Stimulated activated CD8-positive, alpha-beta memory T cell treated with anti-CD3 and anti-CD28 coated beads, Interleukin-7, amount 100 ng/mL, for 1 hour (primary cell): ENCODE data around the gene AIF1.
"Not testable (repeated sequence)": the region's sequence is repeated elsewhere in the genome, so short reads cannot be mapped to it uniquely, and the experiment has no call there.

ENCODE experiments used
- DNase-seq, 2 donors: peaks; one replicate each; pipeline ENCODE4 v3.0.0-alpha.2; 2020; ENCODE audit warnings: low read depth in 2 of 2

Gene AIF1

DNA sequence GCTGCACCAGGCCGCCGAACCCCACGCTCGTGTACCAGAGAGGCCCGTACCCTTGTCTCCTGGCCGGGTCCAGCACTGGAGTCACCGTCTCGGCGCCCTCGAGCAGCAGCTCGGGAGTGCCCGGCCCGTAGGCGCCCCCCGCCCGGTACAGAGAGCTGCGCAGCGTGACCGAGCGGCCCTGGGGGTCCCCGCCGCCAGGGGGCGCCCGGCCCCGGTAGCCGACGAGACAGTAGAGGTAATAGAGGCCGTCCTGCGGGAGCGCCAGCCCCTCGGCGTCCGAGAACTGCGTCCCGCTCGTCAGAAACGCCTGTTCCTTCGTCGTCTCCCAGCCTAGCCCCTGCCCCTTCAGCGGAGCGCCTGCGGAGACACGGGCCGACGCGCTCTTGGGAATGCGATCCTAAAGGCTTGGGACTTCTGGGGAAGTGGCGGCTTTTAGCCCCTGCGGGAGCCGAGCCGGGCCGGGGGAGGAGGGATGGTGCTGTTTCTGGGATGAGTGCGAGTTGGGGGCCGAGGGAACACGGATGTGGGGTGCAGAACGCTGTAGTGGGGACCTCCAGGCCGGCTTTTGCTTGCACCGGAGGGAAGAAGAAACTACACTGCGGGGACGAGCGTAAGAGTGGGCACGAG is 34.1 kb upstream of the AIF1 start:
- peak; percentile 82 to 86 for DNase-seq

DNA sequence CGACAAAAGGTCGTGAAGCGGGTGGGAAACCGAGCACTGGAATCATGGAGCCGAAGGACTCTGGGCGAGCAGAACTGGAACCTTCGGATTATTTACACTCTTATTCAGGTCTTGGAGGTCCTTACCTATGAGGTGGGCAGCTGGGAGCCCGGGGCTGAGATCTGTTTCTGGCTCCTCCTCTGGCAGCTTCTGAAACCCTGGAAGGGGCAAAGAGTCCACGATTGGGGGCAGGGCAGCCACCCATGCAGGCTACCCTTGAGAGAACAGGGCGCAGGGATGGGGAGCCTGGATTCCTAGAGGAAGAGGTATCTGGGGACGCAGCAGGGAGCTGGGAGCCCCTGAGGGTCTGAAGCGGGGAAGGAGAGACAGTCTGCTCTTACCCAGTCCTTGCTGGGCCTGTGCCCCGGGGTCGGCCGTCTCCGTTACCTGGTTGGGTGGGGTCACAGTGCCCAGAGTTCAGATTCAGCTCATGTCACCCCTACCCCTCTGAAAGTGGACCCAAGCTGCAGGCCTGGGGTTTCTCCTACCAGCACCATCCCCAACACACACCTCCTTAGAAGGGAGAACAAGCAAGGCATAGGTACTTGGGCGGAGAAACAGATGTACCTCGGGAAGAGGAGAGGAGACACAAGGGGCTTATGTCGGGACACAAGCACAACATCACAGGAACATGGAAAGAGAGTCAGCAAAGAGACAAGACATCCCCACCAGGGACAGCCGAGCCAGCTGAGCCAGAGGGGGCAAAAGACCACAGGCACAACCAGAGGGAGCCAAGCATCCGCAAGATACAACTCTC is 33.4 kb upstream of the AIF1 start:
- DNase-seq, result no peak

GRCh38 chr6:31582230-31582643 is 32.8 kb upstream of the AIF1 start, which contains the start of gene LTB:
LTB (minus strand) TSS chr6:31582424; CDS start chr6:31582417, 7 bp downstream.
- DNase-seq, result no peak

- DNase-seq, result no peak
These were observed 29.5 kb upstream of the AIF1 start for GRCh38 chr6:31585491-31585890.

GRCh38 chr6:31586008-31586407 is 29.0 kb upstream of the AIF1 start, which contains the start of gene LST1:
LST1 (plus strand) TSS chr6:31586277; CDS start chr6:31587300, 1,023 bp downstream.
- DNase-seq, result no peak

- no peak for DNase-seq
These were observed 28.3 kb upstream of the AIF1 start for GRCh38 chr6:31586599-31587281.

DNA sequence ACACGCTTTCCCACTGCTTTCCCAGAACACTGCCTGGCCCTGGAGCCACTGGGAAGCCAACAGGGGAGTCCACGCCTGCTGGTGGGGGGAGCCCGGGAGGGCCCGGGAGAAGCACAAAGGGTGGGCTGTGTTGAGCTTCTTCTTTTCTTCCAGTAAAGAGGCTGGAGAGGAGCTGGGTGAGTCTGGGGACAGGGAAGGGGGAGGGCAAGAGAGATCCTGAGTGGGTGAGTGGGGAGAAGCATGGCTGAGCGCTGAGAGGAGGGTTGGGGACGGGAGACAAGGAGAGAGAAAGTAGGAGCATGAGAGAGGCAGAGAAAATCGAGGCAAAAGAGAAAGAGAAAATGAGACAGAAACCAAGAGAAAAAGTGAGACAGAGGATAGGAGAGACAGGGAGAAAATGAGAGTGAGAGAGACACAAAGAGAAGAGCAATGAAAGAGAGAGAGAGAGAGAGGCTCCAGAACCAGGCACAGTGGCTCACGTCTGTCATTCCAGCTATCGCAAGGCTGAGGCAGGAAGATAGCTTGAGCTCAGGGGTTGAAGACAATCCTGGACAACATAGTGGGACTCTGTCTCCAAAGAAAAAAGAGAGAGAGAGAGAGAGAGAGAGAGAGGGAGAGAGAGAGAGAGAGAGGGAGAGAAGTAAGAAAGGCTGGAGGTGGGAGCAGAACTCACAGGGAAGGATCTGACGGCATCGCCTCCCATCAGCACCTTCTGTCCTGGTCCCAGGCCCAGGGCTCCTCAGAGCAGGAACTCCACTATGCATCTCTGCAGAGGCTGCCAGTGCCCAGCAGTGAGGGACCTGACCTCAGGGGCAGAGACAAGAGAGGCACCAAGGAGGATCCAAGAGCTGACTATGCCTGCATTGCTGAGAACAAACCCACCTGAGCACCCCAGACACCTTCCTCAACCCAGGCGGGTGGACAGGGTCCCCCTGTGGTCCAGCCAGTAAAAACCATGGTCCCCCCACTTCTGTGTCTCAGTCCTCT is 26.9 kb upstream of the AIF1 start:
- DNase-seq, result no peak

GRCh38 chr6:31588871-31589650 is 26.0 kb upstream of the AIF1 start:
- no peak for DNase-seq

DNA sequence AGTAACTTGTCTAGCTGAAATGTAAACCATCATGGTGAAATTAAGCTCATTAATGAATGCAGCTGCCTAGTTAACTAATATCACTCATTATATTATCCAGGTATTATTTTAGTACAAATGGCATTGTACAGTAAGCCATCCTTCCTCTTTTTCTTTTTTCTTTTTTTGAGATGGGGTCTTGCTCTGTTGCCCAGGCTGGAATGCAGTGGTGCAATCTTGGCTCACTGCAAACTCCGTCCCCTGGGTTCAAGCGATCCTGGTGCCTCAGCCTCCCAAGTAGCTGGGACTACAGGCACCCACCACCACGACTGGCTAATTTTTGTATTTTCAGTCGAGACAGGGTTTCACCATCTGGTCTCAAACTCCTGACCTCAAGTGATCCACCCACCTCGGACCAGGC is 24.3 kb upstream of the AIF1 start:
- not testable (repeated sequence) for DNase-seq

DNA sequence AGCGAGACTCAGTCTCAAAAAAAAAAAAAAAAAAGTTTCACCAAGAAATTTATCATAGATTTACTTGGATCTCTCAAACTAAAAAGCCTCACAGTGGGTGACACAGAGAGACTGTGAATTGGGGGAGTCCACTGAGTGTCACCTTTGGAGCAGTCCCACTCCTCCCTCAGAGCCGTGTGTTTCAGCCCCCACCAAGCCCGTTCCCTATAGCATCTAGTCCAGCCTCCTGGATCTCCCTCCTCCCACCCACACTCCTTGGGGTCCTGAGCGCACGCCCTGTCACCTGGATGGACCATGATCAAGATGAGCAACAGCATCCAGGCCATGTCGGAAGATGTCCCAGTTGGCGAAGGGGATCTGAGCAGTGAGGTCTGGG is 22.6 kb upstream of the AIF1 start:
- no peak for DNase-seq

DNA sequence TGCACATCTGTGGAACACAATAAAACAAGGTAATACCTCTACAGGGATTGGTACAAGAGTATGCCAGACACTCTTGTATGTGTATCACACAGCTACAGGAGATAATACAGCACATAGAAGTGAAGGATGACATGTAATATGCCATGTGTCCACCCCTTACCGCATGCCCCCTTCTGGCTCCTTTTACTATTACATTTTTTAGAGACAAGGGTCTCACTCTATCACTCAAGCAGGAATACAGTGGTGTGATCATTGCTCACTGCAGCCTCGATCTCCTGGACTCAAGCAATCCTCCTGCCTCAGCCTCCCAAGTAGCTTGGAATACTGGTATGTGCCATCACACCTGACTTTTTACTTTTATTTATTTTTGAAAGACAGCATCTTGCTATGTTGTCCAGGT is 18.0 kb upstream of the AIF1 start:
- no peak for DNase-seq

DNA sequence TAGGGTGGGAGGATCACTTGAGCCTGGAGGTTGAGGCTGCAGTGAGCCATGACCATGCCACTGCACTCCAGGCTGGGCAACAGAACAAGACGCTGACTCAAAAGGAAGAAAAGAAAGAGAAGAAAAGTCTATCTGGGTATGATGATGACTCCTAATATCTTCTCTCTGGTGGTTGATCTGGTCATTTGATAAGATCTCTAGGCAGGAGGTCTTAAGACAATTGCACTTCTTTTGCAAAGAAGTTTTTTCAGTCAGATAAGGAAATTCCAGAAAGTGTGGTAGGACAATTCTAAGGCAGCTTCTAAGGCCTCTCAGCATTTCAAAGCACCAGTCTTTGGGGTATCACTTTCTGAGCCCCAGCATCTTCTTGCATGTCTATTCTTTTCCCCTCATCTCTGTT is 7.7 kb upstream of the AIF1 start:
- DNase-seq, result no peak

- no peak for DNase-seq
These were observed 5.3 kb upstream of the AIF1 start for GRCh38 chr6:31609519-31610406.

DNA sequence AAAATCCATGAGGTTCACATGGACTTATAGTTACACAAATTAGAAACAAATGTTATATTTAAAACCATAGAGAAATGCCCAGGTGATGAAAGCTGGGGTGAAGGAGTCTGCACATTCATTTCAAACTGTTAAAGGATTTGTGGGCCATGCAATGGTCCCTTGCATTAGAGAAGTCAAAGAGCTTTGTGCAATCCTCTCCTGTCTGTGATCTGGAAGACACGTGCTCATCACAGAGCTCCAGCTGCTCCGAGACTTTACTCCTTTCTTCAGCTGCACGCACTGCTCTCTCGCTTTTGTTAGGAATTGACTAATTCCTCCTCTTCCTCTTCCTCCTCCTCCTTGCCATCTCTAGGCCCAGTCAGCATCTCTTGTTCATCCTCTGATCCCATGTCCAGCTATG is 4.1 kb upstream of the AIF1 start:
- DNase-seq, result no peak

GRCh38 chr6:31614075-31614619 is 887 bp upstream of the AIF1 start:
- no peak for DNase-seq

DNA sequence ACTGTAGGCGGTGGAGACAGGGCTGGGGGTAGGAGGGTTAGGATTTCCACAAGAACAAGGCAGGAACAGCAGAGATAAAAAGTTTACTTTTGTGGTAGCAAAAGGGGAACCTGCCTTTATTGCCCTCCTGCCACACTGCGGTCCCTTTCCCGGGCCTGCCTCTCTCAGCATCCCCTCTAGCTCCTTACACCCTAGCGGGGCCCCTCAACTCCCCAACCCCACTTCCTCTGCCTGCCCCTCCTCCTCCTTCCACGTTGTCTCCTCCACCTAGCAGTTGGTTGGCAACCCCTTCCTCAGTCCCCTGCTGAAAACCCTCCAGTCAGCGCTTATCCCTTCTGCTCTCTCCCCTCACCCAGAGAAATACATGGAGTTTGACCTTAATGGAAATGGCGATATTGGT is 714 bp downstream of the AIF1 start:
- DNase-seq, result no peak

DNA sequence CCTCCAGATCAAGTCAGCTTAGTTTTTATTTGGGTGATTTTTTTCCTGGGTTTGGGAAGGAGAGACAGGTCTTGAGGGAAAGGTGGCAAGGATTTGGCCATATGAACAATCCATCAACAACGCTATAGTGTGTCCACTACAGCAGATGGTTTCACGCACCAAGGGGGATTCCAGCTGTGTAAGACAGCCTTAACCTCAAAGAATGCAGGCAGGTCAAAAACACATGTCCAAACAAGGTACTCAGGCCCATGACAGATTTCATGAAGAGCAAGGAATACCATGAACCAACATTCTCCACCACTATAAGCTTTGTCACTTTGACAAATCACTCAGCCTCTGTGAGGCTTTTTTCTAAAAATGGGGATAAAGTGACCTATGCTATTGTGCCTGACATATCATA is 2.0 kb downstream of the AIF1 start:
- no peak for DNase-seq

DNA sequence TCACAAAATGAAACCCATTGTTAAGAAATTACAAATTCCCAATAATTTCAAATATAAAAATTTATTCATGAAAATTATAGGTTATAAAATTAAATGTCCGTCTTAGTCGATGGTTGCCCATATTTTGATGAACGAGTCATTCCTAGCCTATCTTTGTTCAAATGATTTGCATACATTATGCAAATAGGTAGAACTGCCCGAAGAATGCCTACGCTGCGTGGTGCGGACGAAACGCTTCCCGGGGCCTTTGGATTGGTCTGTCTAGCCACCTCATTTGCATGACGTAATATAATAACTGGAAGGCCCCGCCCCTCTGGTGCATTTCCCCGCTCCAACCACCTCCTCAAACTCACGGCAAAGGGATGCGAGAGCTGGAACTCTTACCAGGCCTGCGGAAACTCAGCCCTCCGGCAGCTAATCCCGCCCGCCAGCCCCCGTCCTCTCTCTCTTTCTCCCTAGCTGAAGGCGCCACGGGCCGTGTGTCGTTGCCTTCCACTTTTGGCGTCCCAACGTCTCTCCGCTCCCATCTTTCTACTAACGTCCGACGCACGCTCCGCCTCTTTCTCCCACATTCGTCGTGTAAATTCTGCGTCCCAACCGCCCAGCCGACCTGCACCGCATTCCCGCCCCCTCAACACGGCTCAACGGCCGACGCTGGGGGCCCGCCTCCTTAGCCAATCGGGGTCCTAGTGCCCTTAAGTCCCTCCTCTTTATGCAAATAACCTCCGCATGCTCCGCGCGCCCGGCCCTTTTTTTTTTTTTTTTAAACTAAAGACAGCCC is 5.0 kb downstream of the AIF1 start:
- peak; percentile 87 to 91 for DNase-seq
